NOMO-1 (cell line): ENCODE data around the gene ZRANB3.
"Not testable (repeated sequence)": the region's sequence is repeated elsewhere in the genome, so short reads cannot be mapped to it uniquely, and the experiment has no call there.

ENCODE experiments used
- DNase-seq, 2 experiments: peaks; one replicate each; lab custom pipeline; 2025; ENCODE audit not compliant: unreplicated experiment in 2 of 2; lab: John Stamatoyannopoulos, UW

ZRANB3 gene

GRCh38 chr2:135149251-135149650, 381.8 kb downstream of the ZRANB3 start:
- no peak for DNase-seq

DNA sequence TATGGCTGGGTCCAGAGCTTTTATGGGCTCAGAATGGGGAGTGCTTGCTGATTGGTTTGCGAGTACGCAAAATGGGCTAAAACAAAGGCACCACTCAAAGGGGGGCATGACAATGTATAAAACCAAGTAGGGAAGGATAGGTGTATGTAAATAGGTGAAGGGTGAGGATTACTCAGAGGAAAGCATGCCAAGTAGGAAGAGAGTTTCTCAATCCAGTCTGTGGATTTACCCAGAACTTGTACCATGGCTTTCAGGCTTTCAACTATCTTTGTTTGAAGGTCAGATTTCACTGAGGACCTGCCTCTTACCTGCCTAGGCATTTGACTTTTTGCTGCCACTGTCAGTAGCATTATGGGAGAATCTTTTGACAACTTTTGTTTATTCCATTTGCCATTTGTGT, 386.7 kb downstream of the ZRANB3 start:
- no peak for DNase-seq

GRCh38 chr2:135142323-135142722, 388.7 kb downstream of the ZRANB3 start:
- DNase-seq: no peak

GRCh38 chr2:135140606-135141005, 390.4 kb downstream of the ZRANB3 start:
- no peak for DNase-seq

- DNase-seq: no peak
These were observed 398.7 kb downstream of the ZRANB3 start for GRCh38 chr2:135132314-135132713.

DNA sequence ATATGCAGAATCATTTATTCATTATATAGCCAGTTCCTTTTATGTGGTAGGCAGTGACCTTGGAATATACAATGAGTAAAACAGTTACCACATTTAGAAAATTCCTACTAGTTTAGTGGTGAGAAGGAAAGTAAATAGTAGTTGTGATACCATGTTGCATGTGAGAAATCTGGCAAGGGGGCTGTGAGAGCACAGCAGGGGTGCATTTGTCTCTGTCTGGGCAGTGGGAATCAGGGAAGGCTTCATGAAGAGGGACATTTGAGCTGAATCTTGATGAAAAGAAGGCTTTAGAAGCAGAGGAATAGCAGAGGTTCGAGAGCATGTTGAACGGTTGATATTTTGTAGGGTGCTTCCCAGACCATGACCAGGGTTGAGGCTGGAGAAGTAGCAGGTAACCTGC, 400.3 kb downstream of the ZRANB3 start:
- DNase-seq: no peak

GRCh38 chr2:135125940-135126339, 405.1 kb downstream of the ZRANB3 start:
- DNase-seq: no peak

DNA sequence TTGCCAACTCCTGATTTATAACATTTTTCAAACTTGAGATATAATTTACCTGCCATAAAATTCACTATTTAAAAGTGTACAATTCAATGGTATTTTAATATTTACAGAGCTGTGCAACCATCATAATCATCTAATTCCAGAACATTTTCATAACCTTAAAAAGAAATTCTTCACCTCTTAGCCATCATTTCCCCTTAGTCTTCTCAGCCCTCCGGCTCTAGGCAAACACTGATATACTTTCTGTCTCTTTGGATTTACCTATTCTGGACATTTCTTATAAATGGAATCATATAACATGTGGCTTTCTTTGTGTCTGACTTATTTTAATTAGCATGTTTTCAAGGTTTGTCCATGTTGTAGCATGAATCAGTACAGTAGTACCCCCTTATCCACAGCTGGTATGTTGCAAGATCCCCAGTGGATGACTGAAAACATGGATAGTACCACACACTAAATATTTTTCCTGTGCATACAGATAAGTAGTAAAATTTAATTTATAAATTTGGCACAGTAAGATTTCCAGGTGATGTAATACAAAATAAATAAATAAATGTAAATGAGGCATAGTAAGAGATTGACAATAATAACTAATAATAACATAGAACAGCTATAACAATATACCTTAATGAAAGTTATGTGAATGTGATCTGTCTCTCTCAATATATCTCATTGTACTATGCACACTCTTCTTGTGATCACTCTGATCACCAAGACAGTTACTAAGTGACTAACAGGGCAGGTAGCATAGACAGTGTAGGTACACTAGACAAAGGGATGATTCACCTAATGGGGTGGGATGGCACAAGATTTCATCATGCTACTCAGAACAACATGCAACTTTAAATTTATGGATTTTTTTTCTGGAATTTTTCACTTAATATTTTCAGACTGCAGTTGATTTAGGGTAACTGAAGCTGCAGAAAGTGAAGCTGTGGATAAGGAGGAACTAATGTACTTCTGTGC, 405.8 kb downstream of the ZRANB3 start:
- no peak for DNase-seq

- not testable (repeated sequence) for DNase-seq
These were observed 409.4 kb downstream of the ZRANB3 start for GRCh38 chr2:135121658-135122039.

DNA sequence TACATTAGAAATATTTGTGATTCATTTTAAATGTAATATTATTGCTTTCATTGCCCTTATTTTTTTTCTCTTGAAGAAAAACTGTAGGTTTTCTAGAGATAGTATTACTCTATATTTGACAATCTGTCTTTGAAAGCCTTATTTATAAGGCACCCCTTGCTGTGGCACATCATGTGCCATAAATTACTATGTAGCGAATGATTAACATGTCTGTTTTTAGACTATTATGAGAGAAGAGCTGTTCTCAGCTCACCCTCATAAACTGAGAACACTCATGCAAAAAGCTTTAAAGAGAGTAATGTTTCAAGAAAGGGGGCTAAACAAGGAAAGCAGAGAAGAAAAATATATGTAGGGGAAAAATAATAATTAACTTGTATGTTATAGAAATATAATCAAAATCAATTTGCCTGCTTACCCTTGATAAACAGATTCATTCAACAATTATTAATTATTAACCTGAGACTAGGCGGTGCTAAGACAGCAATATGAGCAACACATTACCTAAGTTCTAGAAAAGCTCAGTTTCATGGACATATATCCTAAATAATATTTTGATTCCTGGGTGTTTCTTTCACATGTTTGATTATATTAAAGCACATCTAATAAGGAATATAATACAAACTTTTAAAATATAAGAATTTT, 409.9 kb downstream of the ZRANB3 start:
- no peak for DNase-seq

- no peak for DNase-seq
These were observed 411.4 kb downstream of the ZRANB3 start for GRCh38 chr2:135119582-135119981.

GRCh38 chr2:135113322-135113721, 417.7 kb downstream of the ZRANB3 start:
- no peak for DNase-seq

GRCh38 chr2:135105513-135106316, 425.3 kb downstream of the ZRANB3 start:
- not testable (repeated sequence) for DNase-seq

- DNase-seq: no peak
These were observed 427.2 kb downstream of the ZRANB3 start for GRCh38 chr2:135103843-135104242.

DNA sequence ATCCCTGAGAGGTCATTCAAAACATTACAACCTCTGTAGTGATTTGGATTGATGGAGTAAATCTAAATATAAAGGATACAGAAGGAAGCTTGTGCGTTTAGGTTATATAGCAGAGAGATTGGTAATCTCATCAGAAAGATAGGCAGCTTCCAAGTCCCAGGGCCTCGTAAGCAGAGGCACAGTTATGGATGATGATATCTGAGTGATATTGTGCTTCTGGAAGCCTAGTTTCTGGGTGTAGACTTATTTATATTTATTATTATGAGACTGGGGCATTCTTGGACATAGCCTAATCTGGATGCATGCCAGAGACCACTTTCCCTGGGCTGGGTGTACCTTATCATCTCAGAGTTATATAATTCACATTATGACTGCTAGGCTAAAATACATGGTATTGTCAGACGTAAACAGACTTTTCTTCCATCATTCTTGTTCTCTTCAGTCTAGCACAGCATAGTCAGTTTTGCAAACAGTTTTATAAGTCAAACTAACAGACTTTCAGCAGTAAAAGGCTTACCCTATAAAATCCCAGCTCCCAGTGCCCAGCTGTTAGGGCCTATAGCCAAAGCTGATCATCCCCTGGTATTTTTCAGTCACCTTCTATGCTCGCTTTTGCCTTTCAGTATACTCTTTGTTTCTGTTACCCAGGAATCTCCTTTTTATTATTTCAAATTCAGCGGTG, 431.1 kb downstream of the ZRANB3 start:
- DNase-seq: no peak

DNA sequence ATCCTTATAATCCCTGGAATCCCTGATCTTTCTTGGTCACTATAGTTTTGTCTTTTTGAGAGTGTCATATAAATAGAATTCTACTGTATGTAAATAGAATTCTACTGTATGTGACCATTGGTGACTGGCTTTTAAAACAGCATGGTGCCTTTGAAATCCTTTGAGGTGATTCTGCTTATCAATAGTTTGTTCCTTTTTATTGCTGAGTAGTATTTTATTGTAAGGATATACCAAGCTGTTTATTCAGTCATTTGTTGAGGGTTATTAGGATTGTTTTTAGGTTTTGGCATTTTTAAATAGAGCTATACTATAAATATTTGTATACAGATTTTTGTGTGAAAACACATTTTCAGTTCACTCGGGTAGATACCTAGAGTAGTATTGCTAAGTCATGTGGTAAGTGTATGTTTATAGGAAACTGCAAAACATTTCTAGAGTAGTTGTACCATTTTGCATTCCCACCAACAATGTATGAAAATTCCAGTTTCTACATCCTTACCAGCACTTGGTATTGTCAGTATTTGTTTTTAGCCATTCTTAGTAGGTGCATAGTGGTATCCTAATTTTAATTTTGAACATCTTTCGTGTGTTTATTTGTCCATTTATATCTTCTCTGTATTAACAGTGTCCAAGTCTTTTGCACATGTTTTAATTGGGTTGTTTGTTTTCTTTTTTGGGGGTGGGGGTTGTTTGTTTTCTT, 433.3 kb downstream of the ZRANB3 start:
- no peak for DNase-seq

- no peak for DNase-seq
These were observed 434.2 kb downstream of the ZRANB3 start for GRCh38 chr2:135096665-135097446.

DNA sequence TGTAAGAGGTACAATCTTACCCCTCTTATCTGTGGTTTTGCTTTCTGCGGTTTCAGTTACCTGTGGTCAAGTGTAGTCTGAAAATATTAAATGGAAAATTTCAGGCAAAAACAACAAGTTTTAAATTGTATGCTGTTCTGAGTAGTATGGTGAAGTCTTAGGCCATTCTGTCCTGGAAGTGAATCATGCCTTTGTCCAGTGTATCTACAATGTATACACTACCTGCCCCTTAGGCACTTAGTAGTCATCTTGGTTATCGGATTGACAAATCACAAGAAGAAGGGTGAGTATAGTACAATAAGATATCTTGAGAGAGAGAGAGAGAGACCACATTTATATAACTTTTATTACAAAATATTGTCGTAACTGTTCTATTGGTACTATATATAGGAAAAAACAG, 435.4 kb downstream of the ZRANB3 start:
- no peak for DNase-seq

GRCh38 chr2:135094508-135094907, 436.5 kb downstream of the ZRANB3 start:
- no peak for DNase-seq
